Epidermal melanocyte (primary cell): ENCODE results near the gene MAP3K2.

Source experiments
- DNase-seq: peaks from one replicate; pipeline ENCODE4 v3.0.0; 2011; ENCODE audit warnings: low spot score; ENCODE audit not compliant: insufficient read length

The MAP3K2 gene

DNA sequence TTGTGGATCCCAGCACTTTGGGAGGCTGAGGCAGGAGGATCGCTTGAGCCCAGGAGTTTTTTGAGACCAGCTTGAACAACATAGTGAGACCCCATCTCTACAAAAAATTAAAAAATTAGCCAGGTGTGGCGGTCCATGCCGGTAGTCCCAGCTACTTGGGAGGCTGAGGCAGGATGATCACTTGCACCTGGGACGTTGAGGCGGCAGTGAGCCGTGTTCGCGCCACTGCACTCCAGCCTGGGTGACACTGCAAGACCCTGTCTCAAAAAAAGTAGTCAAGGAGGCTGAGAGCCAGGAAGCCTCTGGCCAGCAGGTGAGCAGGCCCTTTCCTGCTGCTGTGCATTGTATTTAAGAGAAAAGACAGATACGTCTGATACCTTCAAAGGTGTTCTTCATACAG, 19.3 kb upstream of the MAP3K2 start:
- DNase-seq: no peak

DNA sequence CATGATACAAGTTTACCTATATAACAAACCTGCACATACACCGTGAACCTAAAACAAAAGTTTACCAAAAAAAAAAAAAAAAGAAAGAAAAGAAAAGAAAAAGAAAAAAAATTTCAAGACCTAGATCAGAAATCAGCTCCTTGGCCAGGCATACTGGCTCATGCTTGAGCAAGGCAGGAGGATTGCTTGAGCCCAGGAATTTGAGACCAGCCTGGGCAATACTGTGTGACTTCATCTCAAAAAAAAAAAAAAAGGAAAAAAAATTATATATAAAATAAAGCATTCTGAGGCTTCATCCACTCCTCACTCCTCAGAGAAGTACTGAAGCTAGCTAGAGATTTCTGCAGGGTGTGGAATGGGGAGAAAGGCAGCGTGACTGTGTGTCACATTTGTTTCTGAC, 18.7 kb upstream of the MAP3K2 start:
- DNase-seq: no peak

DNA sequence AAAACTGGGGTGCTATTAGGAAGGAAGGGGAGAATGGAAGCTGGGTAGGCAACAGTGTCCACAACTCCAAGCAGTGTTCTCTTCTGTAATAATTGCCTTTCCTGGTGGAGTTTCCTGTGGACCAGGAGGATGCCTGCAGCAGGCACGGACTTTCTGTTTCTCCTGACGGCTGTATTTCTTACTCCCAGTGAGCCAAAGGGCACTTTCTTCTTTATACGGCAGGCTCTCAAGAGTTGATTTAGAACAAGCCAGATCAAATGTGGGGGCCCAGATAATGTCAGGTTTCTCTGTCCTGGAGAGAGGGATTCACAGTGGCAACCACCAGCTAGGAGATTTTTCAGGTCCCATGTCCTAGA, 17.5 kb upstream of the MAP3K2 start:
- no peak for DNase-seq

DNA sequence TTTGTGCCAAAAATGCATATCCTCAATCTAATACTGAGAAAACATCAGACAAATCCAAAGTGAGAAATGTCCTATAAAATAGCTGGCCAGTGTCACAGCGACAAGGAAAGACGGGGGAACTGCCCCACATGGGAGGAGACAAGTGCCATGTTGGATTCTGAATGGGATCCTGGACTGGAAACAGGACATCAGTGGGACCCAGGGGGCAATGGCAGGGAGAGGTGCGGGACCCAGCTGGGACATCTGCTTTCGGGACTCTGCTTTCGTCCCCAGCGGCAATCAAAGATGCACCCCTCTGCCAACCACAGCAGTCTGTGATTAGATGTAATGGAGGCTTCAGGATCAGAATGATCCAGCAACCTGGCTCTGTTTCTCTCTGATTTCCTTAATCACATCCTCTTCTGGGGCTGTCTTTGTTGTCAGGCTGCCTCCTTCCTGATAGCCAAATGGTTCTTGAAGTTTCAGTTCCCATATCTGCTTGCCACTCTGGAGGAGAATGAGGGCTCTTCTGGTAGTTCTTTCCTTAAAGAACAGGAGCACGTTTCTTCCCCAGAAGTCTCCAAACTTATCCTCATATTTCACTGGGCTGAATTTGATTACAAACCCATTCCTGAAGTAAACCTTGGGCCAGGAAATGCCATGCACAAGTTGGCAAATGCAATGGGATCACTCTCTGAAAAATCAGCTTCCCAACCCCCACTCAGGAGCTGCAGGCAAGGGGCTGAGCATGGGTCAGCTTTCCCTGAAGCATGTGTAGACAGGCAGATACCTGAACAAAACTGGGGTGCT, 16.9 kb upstream of the MAP3K2 start:
- no peak for DNase-seq

DNA sequence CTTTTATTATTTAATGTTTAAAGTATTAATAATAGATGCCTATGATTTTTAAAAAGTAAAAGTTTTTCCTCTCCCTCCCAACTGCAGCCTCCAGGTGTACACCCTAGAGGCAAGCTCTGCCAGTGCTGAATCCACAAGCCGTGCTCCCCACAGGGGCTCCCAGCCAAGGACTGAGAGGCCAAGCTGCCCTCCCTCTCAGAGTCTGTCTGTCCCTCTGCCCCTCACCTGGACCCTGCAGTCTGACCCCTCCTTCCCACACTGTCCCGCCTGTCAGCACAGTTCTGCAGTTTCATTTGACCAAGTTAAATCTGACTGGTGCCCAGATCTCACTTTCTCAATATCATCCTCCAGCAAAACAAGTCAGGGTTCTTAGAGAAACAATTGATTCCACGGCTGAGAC, 15.7 kb upstream of the MAP3K2 start:
- DNase-seq: no peak

DNA sequence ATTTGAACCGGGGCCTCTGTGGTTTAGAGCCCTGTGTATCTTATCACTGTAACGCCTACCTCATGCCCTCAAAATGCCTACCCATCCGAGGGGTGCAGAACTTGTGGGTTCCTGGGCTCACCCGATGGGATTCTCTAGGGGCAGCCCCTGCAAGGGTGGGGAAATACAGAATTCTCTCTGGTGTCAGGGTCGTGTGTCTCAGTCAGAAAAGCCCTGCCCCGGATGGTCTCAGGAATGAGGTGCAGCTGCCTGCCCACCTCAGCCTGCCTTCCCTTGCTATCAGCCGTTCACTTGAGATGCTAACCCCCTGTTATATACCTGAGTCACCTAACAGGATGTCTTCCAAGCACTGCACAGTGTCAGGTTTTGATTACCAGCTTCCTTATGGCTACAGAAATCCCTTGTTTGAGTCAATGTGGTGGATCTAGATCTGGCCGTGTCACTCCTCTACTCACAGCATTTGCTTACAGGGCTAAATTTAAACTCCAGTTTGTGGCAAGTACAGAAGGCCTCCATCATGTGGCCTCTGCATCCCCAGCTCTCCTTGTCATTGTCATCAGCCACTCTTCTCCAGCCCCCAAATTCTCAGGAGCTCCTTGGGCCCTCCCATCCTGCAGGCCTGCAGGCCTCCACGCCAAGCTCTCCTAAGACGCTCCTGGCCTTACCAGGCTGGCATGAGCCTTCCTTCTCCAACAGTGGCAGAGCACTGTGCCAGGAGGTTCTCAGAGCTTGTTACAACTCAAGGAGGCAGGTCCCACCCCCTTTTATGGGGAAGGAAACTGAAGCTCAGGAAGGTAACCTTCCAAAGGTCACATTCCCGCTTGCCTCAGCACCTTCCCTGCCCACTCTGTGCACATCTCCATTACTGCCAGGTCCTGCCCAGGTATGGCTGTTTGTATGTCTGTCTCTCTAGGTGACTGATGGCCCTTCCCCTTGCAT, 14.3 kb upstream of the MAP3K2 start:
- no peak for DNase-seq

DNA sequence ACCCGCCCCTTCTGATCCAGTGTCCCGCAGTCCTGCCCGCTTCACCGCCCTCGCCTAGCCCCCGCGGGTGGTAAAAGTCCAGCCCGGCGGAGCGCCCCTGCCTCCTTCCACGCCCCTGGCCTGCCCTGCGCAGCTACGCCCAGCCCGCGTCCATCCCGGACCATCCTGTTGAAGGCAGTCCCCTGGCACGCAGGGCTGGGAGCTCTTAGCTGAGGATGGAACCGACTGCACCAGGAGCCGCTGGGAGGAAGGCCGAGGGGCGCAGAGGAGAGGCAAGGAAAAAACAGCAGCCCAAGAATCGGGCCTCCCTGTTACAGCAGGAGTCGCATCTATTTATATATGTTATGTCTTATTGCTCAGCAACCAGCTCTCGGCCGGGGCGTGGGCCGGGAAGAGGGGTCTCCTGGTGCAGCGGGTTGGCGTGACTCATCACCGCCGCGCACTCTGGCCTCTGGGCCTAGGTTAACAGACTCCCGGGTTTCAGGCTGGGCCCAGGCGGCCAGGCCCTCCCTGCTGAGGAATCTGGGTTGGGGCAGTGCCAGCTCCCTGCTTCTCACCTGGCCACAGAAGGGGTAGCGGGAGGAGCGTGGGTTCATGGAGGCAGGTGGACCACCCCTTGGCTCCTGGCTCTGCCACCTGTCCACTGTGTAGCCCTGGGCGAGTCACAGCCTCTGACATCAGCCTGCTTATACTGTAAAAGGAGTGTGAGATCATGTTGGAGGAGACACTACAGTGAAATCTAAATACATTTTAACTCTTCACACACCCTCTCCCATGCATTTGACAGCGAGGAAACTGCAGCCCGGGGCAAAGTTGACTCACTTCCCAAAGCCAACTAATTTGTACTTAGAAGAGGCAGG, 13.4 kb upstream of the MAP3K2 start:
- DNase-seq: no peak

DNA sequence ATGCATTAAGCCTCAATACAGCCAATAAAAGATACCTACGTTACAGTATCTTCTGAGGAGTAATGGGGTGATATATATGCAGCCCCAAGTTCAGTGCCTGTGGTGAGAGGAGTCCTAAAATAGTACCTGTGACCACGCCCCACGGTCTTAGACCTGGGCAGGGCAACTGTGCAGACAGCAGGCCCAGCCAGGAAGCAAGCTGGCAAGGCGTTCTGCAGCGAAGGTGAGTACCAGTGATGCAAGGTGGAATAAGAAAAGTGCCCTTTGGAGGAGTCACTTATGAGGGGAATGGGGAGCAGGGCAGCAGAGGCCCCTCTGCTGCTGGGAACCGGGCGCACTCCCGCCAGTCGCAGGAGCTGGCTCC, 12.7 kb upstream of the MAP3K2 start:
- no peak for DNase-seq

DNA sequence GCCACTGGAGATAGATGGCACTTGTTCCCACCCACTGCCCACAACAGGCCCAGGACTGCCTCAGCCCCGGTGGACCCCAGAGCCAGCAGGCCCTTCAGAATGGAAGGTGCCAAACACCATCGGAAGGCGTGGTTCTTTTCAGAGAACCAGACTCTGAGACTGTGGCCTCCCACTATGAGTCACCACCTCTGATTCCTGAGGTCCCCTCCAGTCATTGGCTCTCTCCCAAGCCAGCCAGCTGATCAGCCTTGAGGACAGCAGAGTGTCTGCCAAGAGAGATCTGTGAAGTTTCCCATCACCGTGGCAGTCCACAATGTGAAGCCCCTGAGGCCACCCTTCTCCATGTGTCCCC, 10.4 kb upstream of the MAP3K2 start:
- DNase-seq: peak; percentile 95

DNA sequence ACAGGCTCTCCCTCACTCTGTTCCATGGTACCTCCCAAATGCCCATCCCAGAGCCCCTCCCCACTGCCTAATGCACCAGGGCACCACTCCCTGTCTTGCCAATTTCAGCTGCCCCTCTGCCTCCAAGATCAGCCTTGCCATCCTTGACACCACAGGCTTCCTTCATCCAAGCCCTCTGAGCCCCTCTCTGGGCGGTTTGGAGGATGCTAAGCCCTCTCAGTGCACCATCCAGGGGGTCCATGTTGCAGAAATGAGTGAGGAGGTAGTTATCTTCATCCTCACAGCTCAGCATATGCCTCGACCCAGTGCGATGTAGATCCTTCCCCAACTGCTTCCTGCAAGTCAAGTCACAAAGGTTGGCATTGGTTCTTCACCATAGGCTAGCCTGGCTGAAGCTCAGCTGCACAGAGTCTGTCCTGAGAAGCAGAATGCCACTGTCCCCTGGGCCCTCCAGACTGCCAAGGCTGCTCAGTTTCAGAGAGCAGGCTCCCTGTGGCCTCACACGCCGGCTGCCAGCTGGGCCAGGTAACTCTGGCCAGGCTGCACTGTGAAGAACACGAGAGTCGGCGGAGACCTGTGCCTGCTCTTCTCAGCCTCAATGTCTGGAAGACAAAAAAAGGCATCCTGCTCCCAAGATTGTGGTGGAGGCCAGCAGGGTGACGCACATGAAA, 9.9 kb upstream of the MAP3K2 start:
- DNase-seq: no peak

DNA sequence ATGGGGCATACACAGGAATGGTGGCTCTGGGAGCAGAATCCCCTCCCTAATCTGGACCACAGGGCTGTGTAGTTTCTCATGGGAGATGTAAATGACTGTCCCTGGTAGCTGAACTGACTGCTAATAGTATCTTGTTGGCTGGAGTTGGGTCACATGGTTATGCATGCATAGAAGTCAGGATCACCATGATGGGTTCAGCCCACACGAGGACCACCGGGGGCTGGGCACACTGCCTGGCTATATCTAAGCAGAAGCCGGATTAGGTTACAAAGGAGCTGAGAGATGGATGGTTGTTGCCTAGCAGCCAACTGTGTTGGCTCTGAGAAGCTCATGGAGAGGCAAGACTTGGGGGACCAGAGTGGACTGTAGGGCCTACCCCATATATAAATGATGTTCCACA, 6.7 kb upstream of the MAP3K2 start:
- DNase-seq: no peak

DNA sequence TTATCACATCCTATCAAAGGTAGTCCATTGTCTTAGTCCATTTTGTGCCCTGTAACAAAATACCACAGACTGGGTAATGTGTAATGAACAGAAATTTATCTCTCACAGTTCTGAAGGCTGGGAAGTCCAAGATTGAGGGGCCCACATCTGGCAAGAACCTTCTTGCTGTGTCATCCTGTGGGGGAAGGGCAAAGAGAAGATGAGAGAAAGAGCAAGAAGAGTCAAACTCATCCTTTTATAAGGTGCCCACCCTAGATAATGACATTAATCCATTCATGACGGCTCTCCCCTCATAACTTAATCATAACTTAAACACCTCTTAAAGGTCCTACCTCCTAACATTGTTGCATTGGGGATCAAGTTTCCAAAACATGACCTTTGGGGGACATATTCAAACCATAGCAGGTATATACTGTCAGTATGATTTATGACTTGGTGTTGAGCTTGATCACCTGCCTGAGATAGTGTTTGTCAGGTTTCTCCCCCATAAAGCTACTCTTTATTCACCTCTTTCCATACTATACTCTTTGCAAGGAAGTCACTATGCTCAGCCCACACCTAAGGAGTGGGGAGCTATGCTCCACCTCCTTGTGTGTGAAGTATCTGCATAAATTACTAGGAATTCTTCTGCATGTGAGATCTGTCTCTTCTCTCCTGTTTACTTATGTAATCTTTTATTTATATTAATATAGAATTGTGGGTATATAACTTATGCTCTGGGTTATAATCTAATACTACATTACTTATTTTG, 5.2 kb upstream of the MAP3K2 start:
- DNase-seq: no peak

DNA sequence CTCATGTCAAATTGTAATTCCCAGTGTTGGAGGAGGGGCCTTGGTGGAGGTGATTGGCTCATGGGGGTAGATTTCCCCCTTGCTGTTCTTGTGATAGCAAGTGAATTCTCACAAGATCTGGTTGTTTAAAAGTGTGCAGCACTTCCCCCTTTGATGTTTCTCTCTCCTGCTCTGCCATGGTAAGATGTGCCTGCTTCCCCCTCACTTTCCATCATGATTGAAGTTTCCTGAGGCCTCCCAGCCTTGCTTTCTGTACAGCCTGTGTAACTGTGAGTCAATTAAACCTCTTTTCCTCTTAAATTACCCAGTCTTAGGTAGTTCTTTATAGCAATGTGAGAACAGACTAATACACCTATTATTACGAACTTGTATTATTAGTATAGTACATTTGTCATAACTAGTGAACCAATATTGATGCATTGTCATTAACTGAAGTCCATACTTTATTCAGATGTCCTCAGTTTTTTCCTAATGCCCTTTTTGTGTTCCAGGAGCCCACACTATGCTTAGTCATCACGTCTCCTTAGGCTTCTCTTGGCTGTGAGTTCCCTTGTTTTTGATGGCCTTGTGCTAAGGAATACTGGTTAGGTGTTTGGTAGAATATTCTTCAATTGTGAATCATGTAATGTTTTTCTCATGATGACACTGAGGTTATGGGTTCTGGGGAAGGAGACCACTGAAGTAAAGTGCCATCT, 4.5 kb upstream of the MAP3K2 start:
- DNase-seq: no peak

DNA sequence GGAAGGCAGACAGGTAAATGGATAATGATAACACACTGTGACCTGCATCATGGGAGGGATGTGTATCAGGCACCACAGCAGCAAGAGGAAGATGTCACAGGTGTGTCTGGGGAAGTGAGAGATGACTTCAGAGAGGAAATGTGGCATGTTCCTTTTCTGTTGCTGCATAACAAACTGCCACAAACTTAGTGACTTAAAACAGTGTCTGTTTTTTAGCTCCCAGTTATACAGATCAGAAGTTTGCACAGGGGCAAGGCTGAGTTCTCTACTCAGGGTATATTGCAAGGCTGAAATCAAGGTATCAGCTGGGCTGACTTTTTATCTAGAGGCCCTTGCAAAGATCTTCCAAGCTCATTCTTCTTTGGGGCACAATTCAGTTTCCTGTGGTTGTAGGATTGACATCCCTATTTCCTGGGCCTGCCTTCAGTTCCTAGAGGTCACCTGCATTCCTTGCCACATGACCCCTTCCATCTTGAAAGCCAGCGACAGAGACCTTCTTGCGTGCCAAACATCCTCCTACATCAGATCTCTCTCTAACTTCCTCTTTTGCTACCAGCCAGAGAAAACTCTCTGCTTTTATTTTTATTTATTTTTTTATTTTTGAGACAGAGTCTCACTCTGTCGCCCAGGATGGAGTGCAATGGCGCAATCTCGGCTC, 2.1 kb upstream of the MAP3K2 start:
- DNase-seq: no peak

DNA sequence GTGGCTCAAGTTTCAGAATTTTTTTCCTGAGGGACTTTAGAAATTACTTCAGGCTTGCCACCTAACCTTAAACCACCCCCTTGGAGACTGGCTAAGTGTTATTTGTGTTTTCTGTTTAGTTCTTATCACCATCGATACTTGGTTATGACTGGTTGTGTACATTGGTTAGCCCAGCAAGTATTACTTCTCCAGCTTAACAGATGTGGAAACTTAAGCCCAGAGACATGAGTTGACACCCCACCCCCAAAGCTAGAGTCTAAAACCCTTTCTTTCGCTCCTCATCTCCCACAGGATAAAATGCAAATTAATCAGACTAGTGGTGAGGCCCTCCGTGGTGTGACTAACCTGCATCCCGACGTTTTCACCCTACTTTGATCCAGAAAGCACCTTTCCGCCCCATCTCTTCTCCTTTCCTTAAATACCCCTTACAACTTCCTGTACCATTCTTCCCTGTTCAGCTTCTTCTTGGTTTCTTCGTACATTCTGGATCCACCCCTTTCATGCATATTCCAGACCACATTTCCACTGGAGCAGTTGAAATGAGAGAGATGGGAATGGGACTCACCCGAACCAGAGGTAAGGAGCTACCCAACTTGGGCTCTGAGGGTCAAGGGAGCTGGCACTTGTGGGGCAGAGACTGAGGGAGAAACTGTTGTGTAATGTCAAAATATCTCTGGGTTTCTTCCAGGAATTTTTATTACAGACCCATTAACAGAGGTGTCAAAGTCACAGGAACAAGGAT, 819 bp upstream of the MAP3K2 start:
- DNase-seq: no peak

DNA sequence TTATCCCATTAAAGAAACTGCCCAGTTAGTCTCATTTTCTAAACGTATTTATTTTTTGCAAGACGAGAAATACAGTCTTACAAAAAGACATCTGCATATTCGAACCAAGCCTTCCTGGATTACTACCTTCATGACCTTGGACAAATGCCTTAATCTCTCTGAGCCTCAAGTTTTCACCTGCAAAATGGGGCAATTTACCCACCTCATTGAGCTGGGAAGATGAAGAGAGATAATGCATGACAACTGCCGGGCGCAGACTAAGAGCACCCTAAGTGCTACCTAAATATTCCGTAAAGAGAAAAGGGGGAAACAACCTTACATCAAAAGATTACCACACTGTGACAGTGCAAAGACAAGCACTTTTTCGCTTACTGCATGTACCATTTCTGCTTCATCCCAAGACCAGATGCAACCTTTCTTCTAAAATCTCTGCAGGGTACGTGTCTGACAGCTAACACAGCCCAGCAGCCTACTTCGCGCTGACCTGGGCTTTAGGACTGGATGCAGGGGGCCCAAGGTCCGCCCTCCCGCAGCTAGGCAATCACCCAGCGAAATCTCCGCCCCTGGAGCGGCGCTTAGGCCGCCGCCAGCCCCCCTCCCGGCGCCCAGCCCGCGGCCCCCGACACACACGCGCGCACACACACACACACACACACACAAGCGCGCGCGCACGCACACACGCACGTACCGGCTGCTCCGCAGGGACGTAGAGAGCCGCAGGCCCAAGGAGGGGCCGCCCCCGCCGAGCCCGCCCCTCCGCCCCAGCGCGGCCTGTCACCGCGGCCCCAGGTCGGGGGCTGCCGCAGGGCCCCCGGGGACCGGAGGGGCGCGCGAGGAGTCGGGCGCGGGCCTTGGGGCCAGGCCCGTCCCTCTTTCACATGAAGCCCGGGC, 766 bp downstream of the MAP3K2 start:
- DNase-seq: no peak

DNA sequence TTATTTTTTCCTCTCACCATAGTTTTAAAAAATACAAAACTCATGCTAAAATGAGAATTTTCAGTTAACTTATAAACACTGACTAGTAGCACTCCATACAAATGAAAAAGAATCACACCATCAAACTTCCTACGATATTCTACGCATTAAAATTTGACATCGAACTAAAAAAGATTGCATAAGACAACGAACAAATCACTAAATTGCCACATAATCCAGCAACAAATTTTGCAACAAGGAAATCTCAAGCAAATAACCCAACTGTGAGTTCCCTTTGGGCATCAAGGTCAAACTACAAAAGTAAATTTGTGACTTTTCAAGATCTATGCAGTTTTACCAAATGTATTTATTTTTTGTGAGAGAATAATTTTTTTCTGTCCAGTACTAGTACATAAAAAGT, 1.5 kb downstream of the MAP3K2 start:
- DNase-seq: no peak

DNA sequence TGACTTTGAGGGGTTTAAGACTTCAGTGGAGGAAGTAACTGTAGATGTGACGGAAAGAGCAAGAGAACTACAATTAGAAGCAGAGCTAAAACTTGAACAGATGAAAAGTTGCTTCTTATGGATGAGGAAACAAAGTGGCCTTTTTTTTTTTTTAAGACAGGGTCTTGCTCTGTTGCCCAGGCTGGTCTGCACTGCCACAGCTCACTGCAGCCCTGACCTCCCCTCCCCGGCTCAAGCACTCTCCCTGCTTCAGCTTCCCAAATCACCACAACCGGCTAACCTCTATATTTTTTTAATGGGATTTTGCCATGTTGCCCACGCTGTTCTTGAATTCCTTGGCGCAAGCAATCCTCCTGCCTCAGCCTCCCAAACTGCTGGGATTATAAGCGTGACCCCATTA, 3.2 kb downstream of the MAP3K2 start:
- DNase-seq: no peak
